ENCODE data around the gene MICOS13.

MICOS13 gene

DNA sequence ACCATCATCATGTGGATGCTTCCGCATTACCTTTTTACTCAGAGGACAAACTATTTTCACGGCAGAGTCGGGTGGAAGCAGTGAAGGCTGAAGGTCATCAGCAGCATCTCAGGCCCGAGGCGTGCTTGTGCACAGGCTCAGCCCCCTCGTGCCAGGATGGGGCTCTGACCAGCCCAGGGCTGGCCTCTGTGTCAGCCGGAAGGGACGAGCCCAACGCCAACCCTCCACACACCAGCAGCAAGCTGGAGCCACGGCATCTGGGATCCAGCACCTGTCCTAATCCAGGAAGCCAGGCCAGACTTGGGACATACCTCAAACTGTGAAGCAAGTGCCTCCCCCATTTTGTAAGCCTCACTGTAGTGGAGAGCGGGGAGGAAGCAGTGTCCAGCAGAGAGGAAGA lies 11.1 kb downstream of the MICOS13 start:
- in situ Hi-C loops (cut with MboI; ENCODE audit: low sequenced_read_pairs) = no loop called here

DNA sequence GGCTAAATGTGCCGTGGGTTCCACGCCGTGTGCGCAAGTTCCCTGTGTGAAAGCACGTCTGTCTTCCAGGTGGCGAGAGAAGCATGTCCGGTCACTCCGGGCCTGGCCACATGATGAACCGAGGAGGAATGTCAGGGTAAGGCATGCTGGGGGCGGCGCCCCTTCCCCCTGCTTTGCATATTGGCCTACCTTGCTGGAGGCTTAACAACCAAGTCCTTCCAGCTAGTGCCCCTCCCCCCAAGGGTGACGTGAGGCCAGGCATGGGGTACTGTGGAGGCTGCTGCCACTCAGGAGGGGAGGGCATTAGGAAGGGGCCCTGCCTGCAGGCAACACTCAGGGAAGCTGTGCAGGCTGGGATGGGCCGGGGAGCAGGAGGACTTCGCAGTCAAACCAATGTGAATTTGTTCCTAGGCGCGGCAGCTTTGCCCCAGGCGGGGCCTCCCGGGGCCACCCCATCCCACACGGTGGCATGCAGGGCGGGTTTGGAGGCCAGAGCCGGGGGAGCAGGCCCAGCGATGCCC lies 12.5 kb downstream of the MICOS13 start:
- in situ Hi-C loops (cut with MboI; ENCODE audit: low sequenced_read_pairs) = no loop called here

DNA sequence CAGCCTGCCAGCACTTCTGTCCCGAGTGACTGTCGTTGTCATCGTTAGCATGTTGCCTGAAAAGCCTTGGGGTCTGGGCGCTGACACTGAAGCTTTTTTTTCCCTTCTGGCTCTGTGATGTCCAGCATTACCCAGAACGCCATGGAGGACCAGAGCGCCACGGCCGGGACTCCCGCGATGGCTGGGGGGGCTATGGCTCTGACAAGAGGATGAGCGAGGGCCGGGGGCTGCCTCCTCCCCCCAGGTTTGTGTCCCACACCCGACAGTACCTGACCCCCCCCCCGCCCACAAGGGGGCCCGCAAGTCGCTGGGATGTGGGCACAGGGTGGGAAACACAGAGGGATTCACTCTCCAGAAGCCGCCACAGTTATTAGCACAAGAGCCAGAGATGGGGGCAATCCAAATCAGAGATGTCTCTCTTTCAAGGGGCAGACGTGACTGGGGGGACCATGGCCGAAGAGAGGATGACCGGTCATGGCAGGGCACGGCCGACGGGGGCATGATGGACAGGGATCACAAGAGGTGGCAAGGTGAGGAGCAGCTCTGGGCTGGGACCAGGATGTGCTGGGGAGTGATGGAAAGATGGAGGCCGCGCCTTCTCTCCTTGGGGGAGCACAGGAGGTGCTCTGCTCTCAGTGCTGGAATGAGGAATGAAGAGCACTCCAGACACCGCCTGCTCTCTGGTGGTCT lies 13.2 kb downstream of the MICOS13 start:
- in situ Hi-C loops (cut with MboI; ENCODE audit: low sequenced_read_pairs) = no loop called here

DNA sequence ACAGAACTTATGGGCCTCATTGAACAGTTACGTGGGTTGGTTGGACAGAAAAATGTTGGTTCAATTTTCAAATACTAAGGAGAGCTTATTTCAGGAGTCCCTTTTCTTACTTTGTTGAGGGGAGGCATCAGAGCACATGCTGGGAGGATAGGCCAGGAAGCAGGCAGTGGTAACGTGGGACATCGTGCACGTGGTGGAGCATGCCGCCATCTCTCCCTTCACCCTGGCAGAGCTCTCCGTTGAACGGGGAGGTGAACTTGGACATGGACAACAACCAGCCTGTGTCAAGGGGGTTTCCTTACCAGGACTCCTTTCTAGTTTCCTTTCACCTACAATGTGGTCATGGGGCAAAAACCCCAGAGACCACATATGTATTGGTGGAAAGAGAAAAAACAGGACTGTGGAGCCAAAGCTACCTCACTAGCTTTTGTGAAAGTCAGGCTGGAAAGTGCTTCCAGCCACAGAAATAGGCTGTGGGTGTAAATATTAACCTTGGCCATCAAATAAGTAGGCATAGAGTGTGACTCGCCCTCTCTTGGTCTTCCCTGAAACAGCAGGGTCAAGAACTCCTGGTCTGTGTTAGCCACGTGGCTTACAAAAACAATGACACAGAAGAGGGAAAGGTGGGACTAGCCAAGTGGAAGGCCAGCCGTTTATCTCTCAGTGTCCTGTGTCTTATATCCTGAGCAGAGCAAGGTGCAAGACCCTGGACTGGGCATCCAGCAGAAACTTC lies 14.4 kb downstream of the MICOS13 start:
- in situ Hi-C loops (cut with MboI; ENCODE audit: low sequenced_read_pairs) = no loop called here

GRCh38 chr19:5664515-5664914 lies 15.8 kb downstream of the MICOS13 start:
- in situ Hi-C loops (cut with MboI; ENCODE audit: low sequenced_read_pairs) = no loop called here

DNA sequence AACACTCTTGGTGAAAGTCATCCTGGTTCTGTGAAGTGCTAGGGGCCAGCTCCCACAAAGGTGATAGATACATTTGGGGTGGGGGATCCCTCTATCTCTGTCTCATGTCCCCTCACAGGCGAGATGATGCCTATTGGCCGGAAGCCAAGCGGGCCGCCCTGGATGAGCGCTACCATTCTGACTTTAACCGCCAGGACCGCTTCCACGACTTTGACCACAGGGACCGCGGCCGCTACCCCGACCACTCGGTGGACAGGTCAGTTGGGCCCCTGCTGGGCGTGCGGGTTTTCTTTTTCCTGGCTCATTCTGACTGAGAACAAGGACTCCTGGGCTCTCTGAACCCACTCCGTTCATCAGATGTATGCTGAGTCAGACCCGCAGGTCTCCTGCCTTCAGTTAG lies 16.4 kb downstream of the MICOS13 start:
- in situ Hi-C loops (cut with MboI; ENCODE audit: low sequenced_read_pairs) = no loop called here

GRCh38 chr19:5661483-5661882 lies 18.8 kb downstream of the MICOS13 start:
- in situ Hi-C loops (cut with MboI; ENCODE audit: low sequenced_read_pairs) = no loop called here

GRCh38 chr19:5655412-5655811 lies 24.9 kb downstream of the MICOS13 start:
- in situ Hi-C loops (cut with MboI; ENCODE audit: low sequenced_read_pairs) = no loop called here

DNA sequence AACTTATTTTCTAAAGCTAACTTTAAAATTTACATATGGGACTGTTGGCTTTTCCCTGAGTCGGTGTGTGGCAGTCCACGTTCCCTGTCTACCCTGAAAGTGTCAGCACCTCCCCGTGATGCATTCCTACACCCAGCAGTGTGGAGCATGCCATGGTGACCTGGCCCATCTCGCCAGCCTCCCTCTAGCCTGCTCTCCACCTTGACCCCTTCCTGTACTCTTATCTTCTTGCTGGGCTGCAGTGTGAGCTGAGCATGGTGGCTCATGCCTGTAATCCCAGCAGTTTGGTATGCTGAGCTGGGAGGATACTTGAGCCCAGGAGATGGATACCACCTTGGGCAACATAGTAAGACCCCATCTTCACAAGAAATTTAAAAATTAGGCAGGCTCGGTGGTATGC lies 25.4 kb downstream of the MICOS13 start:
- in situ Hi-C loops (cut with MboI; ENCODE audit: low sequenced_read_pairs) = no loop called here

DNA sequence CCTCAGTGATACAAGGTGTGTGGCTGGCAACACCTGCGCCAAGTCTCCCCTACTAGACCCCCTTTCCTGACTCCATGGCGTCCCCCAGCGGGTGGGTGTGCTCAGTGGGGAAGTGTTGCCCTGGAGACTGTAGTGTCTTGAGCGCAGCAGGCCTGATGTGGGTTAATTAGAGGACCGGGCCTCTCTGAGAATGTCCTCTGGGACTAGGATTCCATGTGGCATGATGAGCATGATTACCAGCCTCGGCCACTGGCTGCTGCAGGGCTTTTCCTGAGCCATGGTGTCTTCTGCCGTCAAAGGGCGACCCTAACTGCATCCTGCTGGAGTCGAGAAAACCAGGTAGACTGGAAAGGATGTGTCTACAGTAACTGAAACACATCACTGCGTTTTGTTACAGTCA lies 28.1 kb downstream of the MICOS13 start:
- in situ Hi-C loops (cut with MboI; ENCODE audit: low sequenced_read_pairs) = no loop called here

- in situ Hi-C loops (cut with MboI; ENCODE audit: low sequenced_read_pairs) = no loop called here
Observed at GRCh38 chr19:5651361-5651760, 29.0 kb downstream of the MICOS13 start.

DNA sequence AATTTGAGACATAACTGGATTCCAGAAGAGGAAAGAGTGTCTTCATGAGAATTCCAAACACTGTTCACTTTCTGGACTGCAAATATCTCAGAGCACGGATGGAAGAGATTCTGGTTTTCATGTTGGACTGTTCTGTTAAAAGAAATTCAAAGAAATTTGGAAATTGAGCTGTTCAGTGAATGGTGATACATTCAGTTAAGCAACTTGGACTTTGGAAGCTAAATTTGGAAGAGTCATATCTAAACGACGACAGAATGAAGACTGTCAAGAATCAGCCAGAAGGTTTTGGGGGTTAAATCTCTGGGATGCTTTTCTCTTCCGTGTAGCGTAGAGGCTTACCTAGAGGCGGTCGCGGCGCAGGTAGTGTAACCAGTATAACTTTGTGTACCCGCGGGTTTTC lies 31.9 kb downstream of the MICOS13 start:
- in situ Hi-C loops (cut with MboI; ENCODE audit: low sequenced_read_pairs) = no loop called here

GRCh38 chr19:5646703-5647102 lies 33.6 kb downstream of the MICOS13 start:
- in situ Hi-C loops (cut with MboI; ENCODE audit: low sequenced_read_pairs) = no loop called here

DNA sequence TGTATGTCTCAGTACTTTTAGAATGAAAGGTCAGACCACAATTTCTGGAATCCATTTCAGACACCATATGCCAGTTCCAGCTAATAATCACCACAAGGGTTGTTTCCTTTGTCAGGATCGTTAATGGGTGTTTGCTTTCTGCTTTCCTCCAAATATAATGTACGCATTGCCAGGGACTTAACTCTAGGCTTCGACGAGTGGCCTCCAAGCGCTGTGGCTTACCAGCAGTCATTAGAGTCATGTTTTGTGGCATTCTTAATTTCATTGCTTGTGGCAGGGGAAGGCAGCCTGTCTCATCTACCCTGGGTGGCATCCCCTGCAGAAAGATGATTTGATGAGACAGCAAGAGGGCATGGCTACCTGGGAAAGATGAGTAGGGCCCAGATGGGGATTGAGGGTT lies 34.9 kb downstream of the MICOS13 start:
- in situ Hi-C loops (cut with MboI; ENCODE audit: low sequenced_read_pairs) = no loop called here

DNA sequence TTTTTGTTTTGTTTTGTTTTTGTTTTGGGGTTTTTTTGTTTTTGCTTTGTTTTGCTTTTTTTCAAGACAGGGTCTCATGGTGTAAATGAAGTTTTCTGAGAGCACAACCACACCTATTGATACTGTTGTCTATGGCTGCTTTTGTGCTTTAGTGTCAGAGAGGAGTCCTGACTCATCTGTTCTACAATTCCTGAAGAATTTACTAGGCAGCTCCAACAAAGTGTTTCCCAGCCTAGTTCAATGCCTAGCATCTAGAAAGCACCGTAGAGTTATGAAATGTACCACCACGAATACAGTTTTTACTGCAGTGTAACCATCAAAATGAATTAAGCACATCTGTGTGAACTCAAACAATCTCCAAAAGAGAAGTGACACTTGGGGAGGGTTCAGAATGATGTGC lies 36.3 kb downstream of the MICOS13 start:
- in situ Hi-C loops (cut with MboI; ENCODE audit: low sequenced_read_pairs) = no loop called here

DNA sequence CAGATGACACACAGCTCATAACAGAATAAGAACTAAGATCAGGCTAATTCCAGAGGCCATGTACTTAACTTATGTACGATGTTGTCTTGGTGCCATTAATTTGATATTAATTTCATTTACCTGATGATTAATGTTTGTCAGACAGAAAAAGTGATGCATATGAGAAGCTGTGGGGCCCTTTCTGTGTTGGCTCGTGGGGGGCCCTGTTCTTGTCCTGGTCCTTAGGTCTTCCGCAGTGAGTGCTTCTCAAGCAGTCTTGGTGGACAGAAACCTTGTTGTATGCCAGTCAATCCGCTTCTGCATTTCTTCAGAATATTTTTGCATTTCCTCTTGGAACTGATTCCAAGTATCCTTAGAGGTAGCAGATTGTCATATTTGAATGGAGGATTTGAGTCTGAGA lies 37.3 kb downstream of the MICOS13 start:
- in situ Hi-C loops (cut with MboI; ENCODE audit: low sequenced_read_pairs) = no loop called here

GRCh38 chr19:5642204-5642603 lies 38.1 kb downstream of the MICOS13 start:
- in situ Hi-C loops (cut with MboI; ENCODE audit: low sequenced_read_pairs) = no loop called here

- in situ Hi-C loops (cut with MboI; ENCODE audit: low sequenced_read_pairs) = no loop called here
Observed at GRCh38 chr19:5641171-5641570, 39.1 kb downstream of the MICOS13 start.

- in situ Hi-C loops (cut with MboI; ENCODE audit: low sequenced_read_pairs) = no loop called here
Observed at GRCh38 chr19:5637971-5638370, 42.3 kb downstream of the MICOS13 start.

DNA sequence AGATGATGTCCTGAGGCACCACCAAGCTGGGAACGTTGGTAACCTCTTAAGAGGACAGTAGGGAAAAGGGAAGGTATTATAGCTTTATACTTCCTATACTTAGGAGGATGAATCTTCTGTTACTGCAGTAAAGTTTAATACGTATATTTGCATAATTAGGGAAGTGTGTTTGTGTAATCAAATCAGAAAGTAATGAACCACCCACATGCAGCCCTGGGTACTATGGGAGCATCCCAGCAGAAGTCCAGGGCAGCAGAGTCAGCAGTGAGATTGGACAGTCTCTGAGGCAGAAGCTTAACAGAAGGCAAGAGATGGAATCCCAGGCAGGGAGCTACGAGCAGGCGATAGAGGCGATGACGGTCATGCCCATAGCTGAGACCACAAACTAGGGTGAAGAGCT lies 44.9 kb downstream of the MICOS13 start:
- in situ Hi-C loops (cut with MboI; ENCODE audit: low sequenced_read_pairs) = no loop called here

DNA sequence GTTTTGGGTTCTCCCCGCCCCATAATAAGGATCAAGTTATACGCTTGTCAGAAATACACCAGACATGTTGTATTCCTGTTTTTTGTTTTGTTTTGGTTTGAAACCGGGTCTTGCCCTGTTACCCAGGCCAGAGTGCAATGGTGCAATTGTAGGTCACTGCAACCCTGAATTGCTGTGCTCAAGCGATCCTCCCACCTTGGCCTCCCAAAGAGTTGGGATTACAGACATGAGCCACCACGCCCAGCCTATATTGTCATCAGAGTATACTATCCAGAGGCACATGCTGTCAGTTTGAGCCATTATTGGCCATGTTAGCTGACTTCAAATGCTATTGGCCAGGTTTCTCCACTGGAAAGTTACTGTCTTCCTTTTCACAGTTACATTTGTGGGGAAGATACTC lies 47.7 kb downstream of the MICOS13 start:
- in situ Hi-C loops (cut with MboI; ENCODE audit: low sequenced_read_pairs) = no loop called here

- in situ Hi-C loops (cut with MboI; ENCODE audit: low sequenced_read_pairs) = no loop called here
Observed at GRCh38 chr19:5632241-5632612, 48.1 kb downstream of the MICOS13 start.
